HG03565 (cell line): ENCODE measurements around the gene GPR160.

ENCODE experiments used
- ATAC-seq: cut with Tn5 transposase; IDR thresholded peaks from one replicate; pipeline ENCODE4 v1.9.1; 2021; ENCODE audit warnings: mild to moderate bottlenecking, moderate library complexity; ENCODE audit not compliant: unreplicated experiment

Gene GPR160

DNA sequence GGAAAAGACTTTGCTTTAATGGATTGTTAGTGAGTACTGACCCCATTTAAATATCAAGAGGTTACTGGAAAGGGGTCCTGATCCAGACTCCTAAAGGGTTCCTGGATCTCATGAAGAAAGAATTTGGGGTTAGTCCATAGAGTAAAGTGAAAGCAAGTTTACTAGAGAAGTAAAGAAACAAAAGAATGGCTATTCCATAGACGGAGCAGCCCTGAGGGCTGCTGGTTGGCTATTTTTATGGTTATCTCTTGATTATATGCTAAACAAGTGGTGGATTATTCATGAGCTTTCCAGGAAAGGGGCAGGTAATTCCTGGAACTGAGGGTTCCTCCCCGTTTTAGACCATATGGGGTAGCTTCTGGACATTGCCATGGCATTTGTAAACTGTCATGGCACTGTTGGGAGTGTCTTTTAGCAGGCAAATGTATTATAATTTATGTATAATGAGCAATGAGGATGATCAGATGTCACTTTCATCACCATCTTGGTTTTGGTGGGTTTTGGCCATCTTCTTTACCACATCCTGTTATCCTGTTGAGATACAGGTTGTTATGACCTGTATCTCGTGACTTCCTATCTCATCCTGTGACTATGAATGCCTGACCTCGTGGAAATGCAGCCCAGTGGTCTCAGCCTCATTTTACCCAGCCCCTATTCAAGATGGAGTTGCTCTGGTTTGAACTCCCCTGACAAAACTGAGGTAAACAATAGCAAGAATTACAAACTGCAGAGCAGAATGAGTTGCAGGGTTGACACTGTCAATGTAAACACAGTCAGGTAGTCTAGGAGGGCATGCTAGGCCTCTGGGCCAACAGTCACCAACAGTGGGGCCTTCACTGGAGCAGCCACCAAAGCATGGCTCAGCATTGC is 10.3 kb upstream of the GPR160 start:
- ATAC-seq: no peak

- no peak for ATAC-seq
These were observed 4.3 kb upstream of the GPR160 start for GRCh38 chr3:170033489-170033888.

DNA sequence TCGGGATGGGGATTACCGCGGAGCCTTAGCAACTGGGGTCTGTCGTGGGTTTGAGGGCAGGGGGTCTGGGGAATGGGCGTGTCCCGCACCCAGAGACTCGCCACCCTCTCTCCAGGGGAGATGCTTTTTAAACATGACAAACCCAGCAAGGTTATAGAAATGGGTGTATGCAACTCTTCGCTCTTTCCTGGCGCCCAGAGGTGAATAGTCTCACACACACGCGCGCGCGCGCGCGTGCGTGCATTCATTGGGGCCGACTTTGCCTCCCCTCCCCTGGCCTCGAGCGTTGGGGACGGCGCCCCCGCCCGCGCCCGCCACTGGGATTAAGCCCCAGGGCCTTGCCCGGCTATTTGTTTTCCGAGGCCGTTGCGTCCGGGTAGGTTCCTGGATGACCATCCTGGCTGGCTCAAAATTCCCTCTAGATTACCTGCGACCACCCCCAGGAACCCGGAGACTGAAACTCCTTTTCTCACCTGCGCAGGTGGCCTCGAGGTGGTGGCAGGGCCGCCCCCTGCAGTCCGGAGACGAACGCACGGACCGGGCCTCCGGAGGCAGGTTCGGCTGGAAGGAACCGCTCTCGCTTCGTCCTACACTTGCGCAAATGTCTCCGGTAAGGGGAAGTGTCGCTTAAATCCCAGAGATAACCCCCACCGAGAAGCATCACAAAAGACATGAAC is 777 bp downstream of the GPR160 start:
- no peak for ATAC-seq

- no peak for ATAC-seq
These were observed 2.6 kb downstream of the GPR160 start for GRCh38 chr3:170040418-170040817.

GRCh38 chr3:170043506-170043905 is 5.7 kb downstream of the GPR160 start:
- ATAC-seq: no peak

DNA sequence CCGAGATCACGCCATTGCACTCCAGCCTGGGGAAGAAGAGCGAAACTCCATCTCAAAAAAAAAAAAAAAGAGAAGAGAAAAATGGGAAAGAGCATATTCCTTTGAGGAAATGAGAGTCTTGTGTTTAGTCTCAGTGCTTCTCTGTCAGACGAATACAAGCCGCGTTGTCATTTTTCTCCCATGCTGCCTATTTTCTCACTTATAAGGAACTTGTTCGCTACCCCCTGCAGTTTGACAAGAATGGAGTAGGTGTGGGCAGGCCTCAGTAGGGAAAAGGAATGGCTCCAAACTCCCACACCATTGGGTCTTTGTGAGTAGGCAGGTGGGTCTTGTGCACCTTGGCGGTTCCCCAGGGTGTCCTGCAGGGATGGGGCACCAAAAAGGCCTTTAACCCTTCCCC is 6.5 kb downstream of the GPR160 start:
- ATAC-seq: no peak

- peak; percentile 68 for ATAC-seq
These were observed 7.0 kb downstream of the GPR160 start for GRCh38 chr3:170044795-170045244.

- no peak for ATAC-seq
These were observed 8.7 kb downstream of the GPR160 start for GRCh38 chr3:170046269-170047132.

DNA sequence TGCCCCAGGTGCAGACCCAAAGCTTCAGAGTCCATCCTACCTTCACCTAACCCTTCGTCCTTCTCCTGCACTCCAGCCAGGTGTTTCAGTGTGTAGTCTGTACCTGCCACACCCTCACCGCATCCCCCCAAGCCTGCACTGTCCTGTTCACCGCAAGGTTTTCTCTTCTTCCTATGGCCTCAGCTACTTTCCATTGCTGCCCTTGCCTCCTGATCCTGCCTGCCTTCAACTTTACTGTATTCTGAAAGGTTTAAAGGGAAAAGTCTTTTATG is 9.3 kb downstream of the GPR160 start:
- no peak for ATAC-seq

DNA sequence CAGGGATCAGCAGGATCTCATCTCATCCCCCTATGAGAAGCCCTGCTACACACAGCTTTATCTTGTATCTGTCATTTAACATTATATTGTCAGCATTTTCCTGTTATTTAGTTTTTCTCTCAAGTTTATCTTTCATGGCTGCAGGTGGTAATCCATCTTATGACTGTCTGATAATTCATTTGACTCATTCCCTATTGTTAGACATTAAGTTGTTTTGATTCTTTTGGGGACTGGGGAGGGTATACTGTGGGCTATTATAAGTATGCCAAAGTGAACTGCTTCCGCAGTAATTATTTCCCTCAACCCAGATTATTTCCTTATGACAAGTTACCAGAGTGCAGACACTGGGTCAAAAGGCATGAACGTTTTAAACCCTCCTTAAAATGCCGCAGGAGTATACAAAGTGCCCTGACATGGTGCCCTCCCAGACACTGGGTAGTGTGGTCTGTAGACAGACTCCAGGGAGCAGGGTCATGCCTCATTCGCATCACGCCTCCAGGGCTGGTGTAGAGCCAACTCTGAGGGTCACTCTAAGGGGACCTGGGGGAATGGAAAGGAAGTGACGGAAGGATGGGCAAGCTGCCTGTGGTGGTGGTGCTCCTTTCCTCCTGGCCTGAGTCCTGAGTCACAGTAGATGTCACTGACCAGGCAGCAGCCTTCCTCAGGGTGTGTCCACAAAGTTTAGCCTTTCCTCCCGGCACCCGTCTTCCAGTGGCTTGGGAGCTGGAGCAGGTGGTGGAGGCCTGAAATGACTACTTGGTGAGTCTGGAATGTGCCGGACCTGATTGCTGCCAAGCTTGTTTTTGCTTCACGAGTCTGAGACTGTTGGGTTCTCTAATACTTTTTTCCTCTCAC is 11.6 kb downstream of the GPR160 start:
- ATAC-seq: no peak

DNA sequence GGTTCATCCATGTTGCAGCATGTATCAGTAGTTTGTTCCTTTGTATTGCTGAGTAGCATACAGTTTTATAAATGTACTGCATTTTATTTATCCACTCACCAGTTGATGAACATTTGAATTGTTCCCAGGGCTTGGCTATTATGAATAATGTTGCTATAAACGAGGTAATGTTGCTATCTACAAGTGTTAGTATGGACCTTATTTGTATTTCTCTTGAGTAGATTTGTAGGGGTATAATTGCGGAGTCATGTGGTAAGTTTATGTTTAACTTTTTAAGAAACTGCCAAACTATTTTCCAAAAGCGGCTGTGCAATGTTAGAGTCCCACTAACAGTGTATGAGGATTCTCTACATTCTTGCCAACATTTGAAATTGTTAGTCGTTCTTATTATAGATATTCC is 13.0 kb downstream of the GPR160 start:
- no peak for ATAC-seq

DNA sequence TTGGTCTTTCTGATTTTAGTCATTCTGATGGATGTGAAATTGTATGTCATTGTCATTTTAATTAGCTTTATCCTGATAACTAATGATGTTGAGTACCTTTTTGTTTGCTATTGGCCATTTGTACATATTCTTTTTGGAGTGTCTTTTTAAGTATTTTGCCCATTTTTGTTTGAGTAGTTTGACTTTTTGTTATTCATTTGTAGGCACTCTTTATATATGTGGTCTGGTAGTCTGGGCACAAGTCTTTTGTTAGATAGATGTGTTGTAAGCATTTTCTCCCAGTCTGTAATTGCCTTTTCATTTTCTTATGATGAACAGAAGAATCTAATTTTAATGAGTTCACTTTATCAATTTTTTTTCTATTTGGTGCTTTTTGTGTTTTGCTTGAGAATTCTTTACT is 14.6 kb downstream of the GPR160 start:
- no peak for ATAC-seq

DNA sequence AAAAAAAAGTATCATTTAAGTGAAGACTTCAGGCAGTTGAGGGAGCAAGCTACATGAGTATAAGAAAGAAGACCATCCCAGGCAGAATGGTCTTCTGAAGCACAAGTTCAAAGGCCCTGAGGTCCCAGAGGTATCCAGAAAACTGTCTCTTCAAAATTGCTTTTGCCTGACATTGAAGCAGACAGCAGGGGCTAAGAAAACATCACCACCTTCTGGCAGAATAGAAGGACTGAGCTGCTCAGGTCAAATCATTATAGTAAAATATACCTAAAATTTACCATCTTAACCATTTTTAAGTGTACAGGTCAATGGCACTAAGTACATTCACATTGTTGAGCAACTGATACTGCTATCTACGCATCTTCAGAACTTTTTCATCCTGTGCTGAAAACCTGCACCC is 16.4 kb downstream of the GPR160 start:
- no peak for ATAC-seq

GRCh38 chr3:170055209-170055608 is 17.4 kb downstream of the GPR160 start:
- ATAC-seq: peak; percentile 58

DNA sequence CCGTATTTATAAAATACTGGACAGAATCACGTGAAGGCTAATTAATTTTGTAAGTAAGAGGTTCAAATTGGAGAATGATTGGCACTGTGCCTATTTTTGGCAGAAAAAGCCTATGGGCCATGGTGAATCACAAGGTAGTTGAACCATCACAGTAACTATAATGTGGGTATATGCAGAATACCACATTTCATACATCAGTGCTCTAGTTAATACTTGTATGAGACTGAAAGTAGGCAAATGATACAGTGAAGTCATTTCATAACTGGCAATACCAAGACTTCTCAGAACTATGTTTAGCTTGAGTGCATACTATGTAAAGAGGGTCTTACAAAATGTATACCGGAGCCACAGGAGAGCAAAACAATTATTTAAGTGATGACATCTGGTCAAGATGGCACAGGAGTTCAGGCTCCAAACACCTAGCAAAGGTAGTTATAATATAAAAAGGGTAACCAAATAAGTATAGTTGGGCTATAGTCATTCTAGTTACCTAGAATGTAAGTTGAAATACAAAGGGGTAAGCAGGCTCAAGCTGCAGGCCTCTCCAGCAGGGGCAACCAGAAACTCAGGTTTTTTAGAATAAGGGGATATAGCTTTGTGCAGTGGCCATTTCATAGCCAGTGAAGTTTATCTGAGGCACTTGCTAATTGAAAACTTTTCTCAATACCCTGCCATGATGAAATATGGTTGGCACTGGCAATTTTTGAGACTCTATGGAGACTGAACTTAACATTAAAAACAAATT is 19.1 kb downstream of the GPR160 start:
- ATAC-seq: peak; percentile 91

GRCh38 chr3:170057550-170057949 is 19.8 kb downstream of the GPR160 start:
- no peak for ATAC-seq

DNA sequence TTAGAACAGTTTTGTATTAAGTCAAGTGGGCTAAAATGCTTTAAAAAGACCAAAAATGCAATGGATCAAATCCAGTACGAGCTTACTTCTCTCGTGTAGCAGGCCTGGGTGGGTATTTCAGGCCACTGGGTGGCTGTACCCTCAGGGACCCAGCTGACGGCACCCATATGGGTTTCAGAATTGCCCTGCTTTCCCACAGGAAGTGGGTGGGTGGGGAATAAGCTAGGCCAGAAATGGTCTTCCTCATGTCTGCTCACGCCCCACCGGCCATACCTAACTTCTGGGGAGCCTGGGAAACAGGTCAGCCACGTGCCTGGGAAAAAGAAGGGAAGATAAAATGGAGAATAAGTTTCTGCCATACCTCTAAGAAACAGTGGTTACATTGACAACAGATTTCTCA is 20.3 kb downstream of the GPR160 start:
- ATAC-seq: no peak

- ATAC-seq: no peak
These were observed 21.7 kb downstream of the GPR160 start for GRCh38 chr3:170059447-170059846.

DNA sequence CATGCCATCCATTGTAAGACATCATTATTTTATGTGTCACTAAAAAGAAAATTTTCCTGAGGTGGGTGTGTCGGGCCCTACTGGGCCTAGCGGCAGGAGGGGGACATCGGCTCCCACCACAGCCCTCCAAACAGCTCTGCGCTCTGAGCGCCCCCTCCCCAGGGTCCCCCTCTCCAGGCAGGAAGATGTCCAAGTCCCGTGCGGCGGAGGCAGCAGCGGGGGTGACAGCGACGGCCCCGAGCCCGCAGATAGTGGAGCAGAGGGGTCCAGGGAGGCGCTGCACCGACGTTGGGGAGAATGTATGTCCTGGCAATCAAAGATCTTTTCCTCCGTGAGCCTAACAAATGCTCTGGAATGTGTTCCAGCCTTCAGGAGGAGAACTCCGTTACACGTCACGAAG is 24.3 kb downstream of the GPR160 start:
- ATAC-seq: no peak

- no peak for ATAC-seq
These were observed 25.0 kb downstream of the GPR160 start for GRCh38 chr3:170062769-170063168.
